Liver (tissue), 9 donors: ENCODE results near the gene PRCC. TPM values are rescaled to one million over a fixed set of nuclear protein-coding genes. Genes with fewer than 3 reads are reported as not detected.

Experiments
- DNase-seq: peaks from one replicate; pipeline ENCODE4 v3.0.0-alpha.2; 2017; ENCODE audit warnings: low spot score
- H3K27ac ChIP-seq, 2 donors: one replicate each; pipeline ENCODE4 v1.7.0; 2013; ENCODE audit warnings: inconsistent platforms in 2 of 2, low read length in 2 of 2, control low read depth in 1 of 2, low read depth in 1 of 2, mild to moderate bottlenecking in 1 of 2
- H3K27me3 ChIP-seq, 4 donors: one replicate each; pipeline versions ENCODE4 v1.6.1 to v1.7.0; 2013; ENCODE audit warnings: low read length in 3 of 4, inconsistent platforms in 1 of 4, mild to moderate bottlenecking in 1 of 4, moderate library complexity in 1 of 4; ENCODE audit not compliant: control insufficient read depth in 4 of 4, insufficient read depth in 4 of 4
- H3K36me3 ChIP-seq, 4 donors: one replicate each; pipeline versions ENCODE4 v1.6.1 to v1.7.0; 2013; ENCODE audit warnings: low read length in 3 of 4, mild to moderate bottlenecking in 3 of 4, low read depth in 1 of 4, moderate library complexity in 1 of 4; ENCODE audit not compliant: control insufficient read depth in 4 of 4, insufficient read depth in 3 of 4
- H3K4me1 ChIP-seq, 4 donors: one replicate each; pipeline versions ENCODE4 v1.6.1 to v1.7.0; 2013; ENCODE audit warnings: low read length in 3 of 4, mild to moderate bottlenecking in 3 of 4, moderate library complexity in 1 of 4; ENCODE audit not compliant: control insufficient read depth in 4 of 4, insufficient read depth in 4 of 4
- H3K4me3 ChIP-seq, 3 donors: one replicate each; pipeline versions ENCODE4 v1.6.1 to v1.7.0; 2013; ENCODE audit warnings: low read length in 3 of 3, control low read depth in 1 of 3, low read depth in 1 of 3, mild to moderate bottlenecking in 1 of 3
- H3K9ac ChIP-seq, 2 donors: one replicate each; pipeline ENCODE4 v1.7.0; 2013; ENCODE audit warnings: low read length in 2 of 2, mild to moderate bottlenecking in 2 of 2, moderate library complexity in 2 of 2, control low read depth in 1 of 2, low read depth in 1 of 2
- H3K9me3 ChIP-seq, 4 donors: one replicate each; pipeline versions ENCODE4 v1.6.1 to v1.7.0; 2013; ENCODE audit warnings: low read length in 3 of 4; ENCODE audit not compliant: control insufficient read depth in 4 of 4
- EGR1 ChIP-seq, 2 donors: IDR thresholded peaks; 2 replicates each; pipeline ENCODE4 v1.6.1; 2016 to 2018; ENCODE audit warnings: antibody characterized with exemption in 2 of 2, low read depth in 2 of 2
- FOXA1 ChIP-seq: IDR thresholded peaks from 2 replicates; pipeline ENCODE4 v1.6.1; 2016; ENCODE audit warnings: antibody characterized with exemption
- FOXA2 ChIP-seq: IDR thresholded peaks from 2 replicates; pipeline ENCODE4 v1.6.1; 2016; ENCODE audit warnings: antibody characterized with exemption
- GABPA ChIP-seq, 2 donors: IDR thresholded peaks in 1 of 2; conservative IDR thresholded peaks in 1 of 2; 2 replicates each; pipeline ENCODE4 v1.6.1; 2016; ENCODE audit warnings: antibody characterized with exemption in 2 of 2, mild to moderate bottlenecking in 1 of 2, moderate library complexity in 1 of 2
- HNF4A ChIP-seq, 2 donors: conservative IDR thresholded peaks; 2 replicates each; pipeline ENCODE4 v1.6.1; 2016; ENCODE audit warnings: antibody characterized with exemption in 2 of 2, mild to moderate bottlenecking in 2 of 2
- HNF4G ChIP-seq: IDR thresholded peaks from 2 replicates; pipeline ENCODE4 v1.6.1; 2016; ENCODE audit warnings: antibody characterized with exemption
- JUND ChIP-seq, 2 donors: IDR thresholded peaks; 2 replicates each; pipeline ENCODE4 v1.6.1; 2016; ENCODE audit warnings: antibody characterized with exemption in 2 of 2
- NR2F2 ChIP-seq: IDR thresholded peaks from 2 replicates; pipeline ENCODE4 v1.6.1; 2016; ENCODE audit warnings: antibody characterized with exemption
- RAD21 ChIP-seq, 2 donors: IDR thresholded peaks; 2 replicates each; pipeline ENCODE4 v1.6.1; 2016; ENCODE audit warnings: antibody characterized with exemption in 2 of 2, mild to moderate bottlenecking in 2 of 2
- RXRA ChIP-seq, 2 donors: IDR thresholded peaks; 2 replicates each; pipeline ENCODE4 v1.6.1; 2017 to 2018; ENCODE audit warnings: antibody characterized with exemption in 2 of 2, mild to moderate bottlenecking in 1 of 2
- SP1 ChIP-seq: IDR thresholded peaks from 2 replicates; pipeline ENCODE4 v1.6.1; 2018; ENCODE audit warnings: antibody characterized with exemption, mild to moderate bottlenecking
- TAF1 ChIP-seq: conservative IDR thresholded peaks from 2 replicates; pipeline ENCODE4 v1.6.1; 2016; ENCODE audit warnings: antibody characterized with exemption, mild to moderate bottlenecking
- YY1 ChIP-seq: IDR thresholded peaks from 2 replicates; pipeline ENCODE4 v1.6.1; 2016; ENCODE audit warnings: antibody characterized with exemption, mild to moderate bottlenecking
- WGBS: extraction: QIAGEN DNeasy Blood & Tissue Kit; methylation state at CpG from one replicate; pipeline ENCODE4 v1.1.7; 2013; 5-methylcytosine and 5-hydroxymethylcytosine counted together
- polyA plus RNA-seq, 2 donors: library from polyadenylated mRNA; stranded (reverse) in 1 of 2; unstranded in 1 of 2; fragments of 200-250 nt in 1 of 2; fragments of >200 nt in 1 of 2; fragmentation: Nextera tagmentation in 1 of 2; extraction: Ambion mirVana in 1 of 2; gene quantifications; one replicate each; pipeline versions ENCODE4 v1.2.1 to v1.2.3, GENCODE V29; 2013 to 2015
- total RNA-seq, 2 donors: library from RNA; depleted of rRNA; stranded (reverse); fragments of >200 nt; gene quantifications; one replicate each; pipeline ENCODE4 v1.2.3, GENCODE V29; 2014
- TF ChIP-seq, protein P1 (sequence below): IDR thresholded peaks from 2 replicates; pipeline ENCODE4 v1.6.1; 2016; ENCODE audit warnings: antibody characterized with exemption
- TF ChIP-seq, protein P2 (sequence below): IDR thresholded peaks from 2 replicates; pipeline ENCODE4 v1.6.1; 2016; ENCODE audit warnings: antibody characterized with exemption, mild to moderate bottlenecking
- TF ChIP-seq, protein P3 (sequence below): IDR thresholded peaks from 2 replicates; pipeline ENCODE4 v1.6.1; 2016; ENCODE audit warnings: antibody characterized with exemption
- TF ChIP-seq, protein P4 (sequence below): IDR thresholded peaks from 2 replicates; pipeline ENCODE4 v1.6.1; 2016; ENCODE audit warnings: antibody characterized with exemption
- TF ChIP-seq, protein P5 (sequence below): fragments of 150-350 bp; IDR thresholded peaks from 2 replicates; pipeline ENCODE4 v1.5.1; 2017; ENCODE audit warnings: improper control_type of control experiment, low read depth, low read length; ENCODE audit not compliant: missing input control
- donor health status: healthy.
- donor health status: healthy.
- donor health status: healthy.
- donor health status: healthy.
- donor health status: healthy.

The PRCC gene
- total and polyA plus RNA-seq, 4 donors = 8.8 to 19.3 (median 14.3) TPM

DNA sequence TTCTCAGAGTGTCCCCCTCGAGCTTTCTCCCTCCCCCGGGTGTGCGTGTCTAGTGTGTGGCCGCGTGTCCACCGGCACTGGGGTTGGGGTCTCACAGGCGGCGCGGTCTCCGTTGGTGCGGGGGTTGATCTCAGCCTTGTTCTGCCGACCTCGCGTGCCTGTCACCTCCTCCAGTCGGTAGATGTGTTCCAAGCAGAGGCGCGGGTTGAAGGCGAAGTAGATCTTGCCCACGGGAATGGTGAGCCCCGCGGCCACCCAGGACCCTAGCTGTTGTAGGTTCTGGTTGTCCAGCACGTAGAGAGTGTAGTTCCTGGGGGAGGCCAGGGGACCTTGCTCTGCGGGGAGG, 81.8 kb downstream of the PRCC start:
- peaks cover 0 to 26% (median 13%) of the 10 kb centered on the region in 4 donors for H3K4me1 ChIP-seq
- TF ChIP-seq, protein P1, sequence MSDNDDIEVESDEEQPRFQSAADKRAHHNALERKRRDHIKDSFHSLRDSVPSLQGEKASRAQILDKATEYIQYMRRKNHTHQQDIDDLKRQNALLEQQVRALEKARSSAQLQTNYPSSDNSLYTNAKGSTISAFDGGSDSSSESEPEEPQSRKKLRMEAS = no peak
- TF ChIP-seq RXRA (IDR thresholded peaks at IDR 0.05) (no peak), SP1 (no peak), FOXA2 (no peak), GABPA (IDR thresholded peaks at IDR 0.05 in 1 of 2, conservative IDR thresholded peaks at IDR 0.05 in 1 of 2) (no peak), YY1 (no peak), FOXA1 (no peak), EGR1 (IDR thresholded peaks at IDR 0.05; ENCODE audit: low read depth in 2 of 2) (no peak), TAF1 (no peak), RAD21 (IDR thresholded peaks at IDR 0.05) (no peak), HNF4A (conservative IDR thresholded peaks at IDR 0.05) (no peak), HNF4G (no peak), NR2F2 (no peak), JUND (IDR thresholded peaks at IDR 0.05) (no peak)
- TF ChIP-seq, protein P2, sequence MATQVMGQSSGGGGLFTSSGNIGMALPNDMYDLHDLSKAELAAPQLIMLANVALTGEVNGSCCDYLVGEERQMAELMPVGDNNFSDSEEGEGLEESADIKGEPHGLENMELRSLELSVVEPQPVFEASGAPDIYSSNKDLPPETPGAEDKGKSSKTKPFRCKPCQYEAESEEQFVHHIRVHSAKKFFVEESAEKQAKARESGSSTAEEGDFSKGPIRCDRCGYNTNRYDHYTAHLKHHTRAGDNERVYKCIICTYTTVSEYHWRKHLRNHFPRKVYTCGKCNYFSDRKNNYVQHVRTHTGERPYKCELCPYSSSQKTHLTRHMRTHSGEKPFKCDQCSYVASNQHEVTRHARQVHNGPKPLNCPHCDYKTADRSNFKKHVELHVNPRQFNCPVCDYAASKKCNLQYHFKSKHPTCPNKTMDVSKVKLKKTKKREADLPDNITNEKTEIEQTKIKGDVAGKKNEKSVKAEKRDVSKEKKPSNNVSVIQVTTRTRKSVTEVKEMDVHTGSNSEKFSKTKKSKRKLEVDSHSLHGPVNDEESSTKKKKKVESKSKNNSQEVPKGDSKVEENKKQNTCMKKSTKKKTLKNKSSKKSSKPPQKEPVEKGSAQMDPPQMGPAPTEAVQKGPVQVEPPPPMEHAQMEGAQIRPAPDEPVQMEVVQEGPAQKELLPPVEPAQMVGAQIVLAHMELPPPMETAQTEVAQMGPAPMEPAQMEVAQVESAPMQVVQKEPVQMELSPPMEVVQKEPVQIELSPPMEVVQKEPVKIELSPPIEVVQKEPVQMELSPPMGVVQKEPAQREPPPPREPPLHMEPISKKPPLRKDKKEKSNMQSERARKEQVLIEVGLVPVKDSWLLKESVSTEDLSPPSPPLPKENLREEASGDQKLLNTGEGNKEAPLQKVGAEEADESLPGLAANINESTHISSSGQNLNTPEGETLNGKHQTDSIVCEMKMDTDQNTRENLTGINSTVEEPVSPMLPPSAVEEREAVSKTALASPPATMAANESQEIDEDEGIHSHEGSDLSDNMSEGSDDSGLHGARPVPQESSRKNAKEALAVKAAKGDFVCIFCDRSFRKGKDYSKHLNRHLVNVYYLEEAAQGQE = no peak
- TF ChIP-seq, protein P3, sequence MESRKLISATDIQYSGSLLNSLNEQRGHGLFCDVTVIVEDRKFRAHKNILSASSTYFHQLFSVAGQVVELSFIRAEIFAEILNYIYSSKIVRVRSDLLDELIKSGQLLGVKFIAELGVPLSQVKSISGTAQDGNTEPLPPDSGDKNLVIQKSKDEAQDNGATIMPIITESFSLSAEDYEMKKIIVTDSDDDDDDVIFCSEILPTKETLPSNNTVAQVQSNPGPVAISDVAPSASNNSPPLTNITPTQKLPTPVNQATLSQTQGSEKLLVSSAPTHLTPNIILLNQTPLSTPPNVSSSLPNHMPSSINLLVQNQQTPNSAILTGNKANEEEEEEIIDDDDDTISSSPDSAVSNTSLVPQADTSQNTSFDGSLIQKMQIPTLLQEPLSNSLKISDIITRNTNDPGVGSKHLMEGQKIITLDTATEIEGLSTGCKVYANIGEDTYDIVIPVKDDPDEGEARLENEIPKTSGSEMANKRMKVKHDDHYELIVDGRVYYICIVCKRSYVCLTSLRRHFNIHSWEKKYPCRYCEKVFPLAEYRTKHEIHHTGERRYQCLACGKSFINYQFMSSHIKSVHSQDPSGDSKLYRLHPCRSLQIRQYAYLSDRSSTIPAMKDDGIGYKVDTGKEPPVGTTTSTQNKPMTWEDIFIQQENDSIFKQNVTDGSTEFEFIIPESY = no peak
- TF ChIP-seq, protein P4, sequence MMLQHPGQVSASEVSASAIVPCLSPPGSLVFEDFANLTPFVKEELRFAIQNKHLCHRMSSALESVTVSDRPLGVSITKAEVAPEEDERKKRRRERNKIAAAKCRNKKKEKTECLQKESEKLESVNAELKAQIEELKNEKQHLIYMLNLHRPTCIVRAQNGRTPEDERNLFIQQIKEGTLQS = no peak
- TF ChIP-seq, protein P5, sequence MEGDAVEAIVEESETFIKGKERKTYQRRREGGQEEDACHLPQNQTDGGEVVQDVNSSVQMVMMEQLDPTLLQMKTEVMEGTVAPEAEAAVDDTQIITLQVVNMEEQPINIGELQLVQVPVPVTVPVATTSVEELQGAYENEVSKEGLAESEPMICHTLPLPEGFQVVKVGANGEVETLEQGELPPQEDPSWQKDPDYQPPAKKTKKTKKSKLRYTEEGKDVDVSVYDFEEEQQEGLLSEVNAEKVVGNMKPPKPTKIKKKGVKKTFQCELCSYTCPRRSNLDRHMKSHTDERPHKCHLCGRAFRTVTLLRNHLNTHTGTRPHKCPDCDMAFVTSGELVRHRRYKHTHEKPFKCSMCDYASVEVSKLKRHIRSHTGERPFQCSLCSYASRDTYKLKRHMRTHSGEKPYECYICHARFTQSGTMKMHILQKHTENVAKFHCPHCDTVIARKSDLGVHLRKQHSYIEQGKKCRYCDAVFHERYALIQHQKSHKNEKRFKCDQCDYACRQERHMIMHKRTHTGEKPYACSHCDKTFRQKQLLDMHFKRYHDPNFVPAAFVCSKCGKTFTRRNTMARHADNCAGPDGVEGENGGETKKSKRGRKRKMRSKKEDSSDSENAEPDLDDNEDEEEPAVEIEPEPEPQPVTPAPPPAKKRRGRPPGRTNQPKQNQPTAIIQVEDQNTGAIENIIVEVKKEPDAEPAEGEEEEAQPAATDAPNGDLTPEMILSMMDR = no peak
- no peaks in the 10 kb centered on the region for H3K36me3 ChIP-seq
- DNase-seq = no peak
- H3K4me3 ChIP-seq = no peak overlapping the region
- no peak overlapping the region for H3K27ac ChIP-seq
- H3K9ac ChIP-seq = no peak overlapping the region
- peaks cover 0 to 9% (median 5%) of the 10 kb centered on the region in 4 donors for H3K27me3 ChIP-seq
- WGBS = 38% methylated on average over 23 of the region's 23 CpGs
- no peaks in the 10 kb centered on the region for H3K9me3 ChIP-seq

Other genes with a start within 250 kb of the PRCC start
- gene IQGAP3, start 195.0 kb upstream of the PRCC start, total RNA-seq = 1 to 10 TPM in 1 of 2 donors, under 1 TPM in 1; under 0.01 to 8.5 TPM
- gene IQGAP3, start 195.0 kb upstream of the PRCC start, polyA plus RNA-seq = under 1 TPM; 0.11 to 0.75 TPM
- gene TTC24, start 187.8 kb upstream of the PRCC start, total RNA-seq = under 1 TPM; 0.08 to 0.14 TPM
- under 1 TPM in 1 of 2 donors, not detected in 1; 0.10 TPM for gene TTC24, start 187.8 kb upstream of the PRCC start, polyA plus RNA-seq
- gene NAXE, start 175.8 kb upstream of the PRCC start, total RNA-seq = 10 to 100 TPM; 20.6 to 35.0 TPM
- 10 to 100 TPM; 58.9 to 73.8 TPM for gene NAXE, start 175.8 kb upstream of the PRCC start, polyA plus RNA-seq
- gene GPATCH4, start 166.1 kb upstream of the PRCC start, total RNA-seq = 10 to 100 TPM in 1 of 2 donors, 1 to 10 TPM in 1; 7.6 to 18.7 TPM
- 10 to 100 TPM; 13.8 to 23.6 TPM for gene GPATCH4, start 166.1 kb upstream of the PRCC start, polyA plus RNA-seq
- gene HAPLN2, start 148.1 kb upstream of the PRCC start, total RNA-seq = under 1 TPM in 1 of 2 donors, not detected in 1; 0.08 TPM
- gene HAPLN2, start 148.1 kb upstream of the PRCC start, polyA plus RNA-seq = under 1 TPM in 1 of 2 donors, not detected in 1; 0.03 TPM
- gene BCAN, start 125.4 kb upstream of the PRCC start, total RNA-seq = not detected
- gene BCAN, start 125.4 kb upstream of the PRCC start, polyA plus RNA-seq = under 1 TPM in 1 of 2 donors, not detected in 1; 0.02 TPM
- 1 to 10 TPM; 1.4 to 2.5 TPM for gene NES, start 90.1 kb upstream of the PRCC start, total RNA-seq
- gene NES, start 90.1 kb upstream of the PRCC start, polyA plus RNA-seq = 1 to 10 TPM in 1 of 2 donors, under 1 TPM in 1; 0.15 to 3.1 TPM
- gene CRABP2, start 62.0 kb upstream of the PRCC start, total RNA-seq = under 1 TPM in 1 of 2 donors, not detected in 1; 0.14 TPM
- under 1 TPM in 1 of 2 donors, not detected in 1; 0.22 TPM for gene CRABP2, start 62.0 kb upstream of the PRCC start, polyA plus RNA-seq
- gene METTL25B, start 39.1 kb upstream of the PRCC start, total RNA-seq = 10 to 100 TPM in 1 of 2 donors, 1 to 10 TPM in 1; 6.9 to 13.5 TPM
- 10 to 100 TPM; 10.2 to 12.7 TPM for gene METTL25B, start 39.1 kb upstream of the PRCC start, polyA plus RNA-seq
- 1 to 10 TPM; 5.6 to 7.5 TPM for gene ISG20L2, start 38.8 kb upstream of the PRCC start, total RNA-seq
- 1 to 10 TPM; 6.0 to 9.9 TPM for gene ISG20L2, start 38.8 kb upstream of the PRCC start, polyA plus RNA-seq
- 10 to 100 TPM; 26.2 to 47.4 TPM for gene MRPL24, start 26.4 kb upstream of the PRCC start, total RNA-seq
- 100 to 1,000 TPM in 1 of 2 donors, 10 to 100 TPM in 1; 74.8 to 123 TPM for gene MRPL24, start 26.4 kb upstream of the PRCC start, polyA plus RNA-seq
- 100 to 1,000 TPM; 120 to 148 TPM for gene HDGF, start 15.9 kb upstream of the PRCC start, total RNA-seq
- gene HDGF, start 15.9 kb upstream of the PRCC start, polyA plus RNA-seq = 100 to 1,000 TPM in 1 of 2 donors, 10 to 100 TPM in 1; 41.7 to 119 TPM
- gene SH2D2A, start 49.3 kb downstream of the PRCC start, total RNA-seq = under 1 TPM; 0.14 to 0.17 TPM
- under 1 TPM; 0.32 to 0.38 TPM for gene SH2D2A, start 49.3 kb downstream of the PRCC start, polyA plus RNA-seq
- not detected for gene INSRR, start 91.6 kb downstream of the PRCC start, total RNA-seq
- gene INSRR, start 91.6 kb downstream of the PRCC start, polyA plus RNA-seq = under 1 TPM in 1 of 2 donors, not detected in 1; 0.01 TPM
- gene NTRK1, start 93.3 kb downstream of the PRCC start, total RNA-seq = under 1 TPM; 0.14 to 0.17 TPM
- gene NTRK1, start 93.3 kb downstream of the PRCC start, polyA plus RNA-seq = under 1 TPM; 0.13 to 0.14 TPM
- gene PEAR1, start 126.2 kb downstream of the PRCC start, total RNA-seq = 1 to 10 TPM; 2.1 to 4.4 TPM
- 1 to 10 TPM; 3.0 to 3.2 TPM for gene PEAR1, start 126.2 kb downstream of the PRCC start, polyA plus RNA-seq
- gene LRRC71, start 153.1 kb downstream of the PRCC start, total RNA-seq = not detected
- under 1 TPM in 1 of 2 donors, not detected in 1; 0.10 TPM for gene LRRC71, start 153.1 kb downstream of the PRCC start, polyA plus RNA-seq